ENCODE measurements around the gene POLR2A. TPM values are rescaled to one million over a fixed set of nuclear protein-coding genes. Genes with fewer than 3 reads are reported as not detected.

Gene POLR2A
- total and polyA plus RNA-seq, 2 of the 13 experiments (the other 11 are each of a cell fraction or from before 2014, with no cell fraction given) = 17.8 to 18.3 TPM

- TF ChIP-seq TFDP2 (CRISPR knock-in tag; IDR thresholded peaks at IDR 0.05) = 0 out of 2 replicates have a peak, but pooled peaks have one; percentile 17
- peak; percentile 19; the same call in 1 of the 2 replicates for TF ChIP-seq TFDP1 (CRISPR knock-in tag; IDR thresholded peaks at IDR 0.05; ENCODE audit: borderline replicate concordance)
- TF ChIP-seq POLR2A (IDR thresholded peaks at IDR 0.05; ENCODE audit: insufficient read depth in 1 of 2, low read depth in 2 of 2, low read length in 2 of 2) = peak in 1 of 2 experiments; percentile 46; a peak in 1 of 4 replicates
- no peak for TF ChIP-seq CSRNP1 (CRISPR knock-in tag; IDR thresholded peaks at IDR 0.05)
- TF ChIP-seq MIER3 (CRISPR knock-in tag; IDR thresholded peaks at IDR 0.05; ENCODE audit: borderline replicate concordance) = 0 out of 2 replicates have a peak, but pooled peaks have one; percentile 24
- TF ChIP-seq ATF7 (IDR thresholded peaks at IDR 0.05) = no peak
- peak; percentile 30; the same call in 1 of the 2 replicates for TF ChIP-seq ATF7 (CRISPR knock-in tag; IDR thresholded peaks at IDR 0.05)
- no peak for TF ChIP-seq MYPOP (CRISPR knock-in tag; IDR thresholded peaks at IDR 0.05)
- TF ChIP-seq LRRFIP1 (CRISPR knock-in tag; conservative IDR thresholded peaks at IDR 0.05) = no peak
- TF ChIP-seq ZC3H4 (CRISPR knock-in tag; IDR thresholded peaks at IDR 0.05; ENCODE audit: borderline replicate concordance) = no peak
- TF ChIP-seq MAFK (conservative IDR thresholded peaks at IDR 0.05 in 1 of 2, IDR thresholded peaks at IDR 0.05 in 1 of 2; ENCODE audit: low read length in 2 of 2) = peak; percentile 31 to 33; a peak in 2 of 4 replicates
- peak; percentile 36 for TF ChIP-seq TEAD3 (CRISPR knock-in tag; optimal IDR thresholded peaks at IDR 0.05; ENCODE audit: borderline replicate concordance)
- no peak for TF ChIP-seq REST (IDR thresholded peaks at IDR 0.05; ENCODE audit: borderline replicate concordance in 1 of 2, low read depth in 1 of 2, low read length in 2 of 2)
- no peak for TF ChIP-seq MATR3 (CRISPR knock-in tag; IDR thresholded peaks at IDR 0.05)
- peak; percentile 57 for TF ChIP-seq SAP130 (CRISPR knock-in tag; IDR thresholded peaks at IDR 0.05; ENCODE audit: low read depth)
- no peak for TF ChIP-seq KDM2A (CRISPR knock-in tag; IDR thresholded peaks at IDR 0.05; ENCODE audit: borderline replicate concordance, low read depth)
Observed at GRCh38 chr17:7477392-7478275, 6.5 kb upstream of the POLR2A start (continued).

Measured in HepG2 (cell line).